Lower leg skin (tissue), 4 donors: ENCODE results near the gene STRN. TPM values are rescaled to one million over a fixed set of nuclear protein-coding genes. Genes with fewer than 3 reads are reported as not detected.

Experiments used
- DNase-seq, 2 donors: peaks; one replicate each; pipeline ENCODE4 v3.0.0-alpha.2; 2019; ENCODE audit warnings: low spot score in 2 of 2
- H3K4me3 ChIP-seq: fragments of 200-600 bp; sonication (generic); 2 replicates; pipeline ENCODE4 v1.5.1; 2017; ENCODE audit warnings: mild to moderate bottlenecking, low read depth; ENCODE audit not compliant: poor library complexity, severe bottlenecking
- POLR2A ChIP-seq, 2 donors: fragments of 450-650 bp; IDR thresholded peaks; one replicate each; pipeline ENCODE4 v1.6.1; 2016 to 2017; ENCODE audit warnings: antibody characterized with exemption in 2 of 2, mild to moderate bottlenecking in 1 of 2, moderate library complexity in 1 of 2
- WGBS, 2 donors: methylation state at CpG; one replicate each; pipeline ENCODE4 v1.1.5; 2018; 5-methylcytosine and 5-hydroxymethylcytosine counted together
- intact Hi-C: fragments of 100-400 bp; cut with DNase I; formaldehyde crosslinking; loops from one replicate; pipeline ENCODE4 v1.15.0; 2023; ENCODE audit warnings: low total_unique reads
- total RNA-seq, 4 donors: library from RNA; depleted of rRNA; stranded (reverse); fragments of >200 nt; gene quantifications; one replicate each; pipeline ENCODE4 v1.1.0, GENCODE V29; 2016
- TF ChIP-seq, protein P1 (sequence below), 3 donors: fragments of 450-650 bp; IDR thresholded peaks; one replicate each; pipeline ENCODE4 v1.5.1; 2016; ENCODE audit warnings: antibody characterized with exemption in 3 of 3, mild to moderate bottlenecking in 3 of 3, moderate library complexity in 2 of 3

The STRN gene
- total RNA-seq, 4 donors from 2014 or later: 34.4 to 41.9 (median 37.9) TPM

DNA sequence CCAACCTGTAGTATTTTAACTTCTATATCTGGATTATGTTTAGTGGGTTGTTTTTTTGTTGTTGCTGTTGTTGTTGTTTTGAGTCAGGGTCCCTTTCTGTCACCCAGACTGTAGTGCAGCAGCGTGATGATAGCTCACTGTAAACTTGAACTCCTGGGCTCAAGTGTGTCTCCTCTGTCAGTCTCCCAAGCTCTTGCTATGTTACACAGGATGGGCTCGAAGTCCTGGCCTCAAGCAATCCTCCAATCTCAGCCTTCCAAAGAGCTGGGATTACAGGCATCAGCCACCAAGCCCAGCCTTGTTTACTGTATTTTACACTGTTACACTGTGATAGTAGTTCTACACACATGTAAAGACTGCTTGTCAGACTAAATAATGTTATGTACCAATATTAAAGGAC, 9.7 kb upstream of the STRN start:
- DNase-seq: no peak
- TF ChIP-seq POLR2A (IDR thresholded peaks at IDR 0.05): no peak
- TF ChIP-seq, protein P1, sequence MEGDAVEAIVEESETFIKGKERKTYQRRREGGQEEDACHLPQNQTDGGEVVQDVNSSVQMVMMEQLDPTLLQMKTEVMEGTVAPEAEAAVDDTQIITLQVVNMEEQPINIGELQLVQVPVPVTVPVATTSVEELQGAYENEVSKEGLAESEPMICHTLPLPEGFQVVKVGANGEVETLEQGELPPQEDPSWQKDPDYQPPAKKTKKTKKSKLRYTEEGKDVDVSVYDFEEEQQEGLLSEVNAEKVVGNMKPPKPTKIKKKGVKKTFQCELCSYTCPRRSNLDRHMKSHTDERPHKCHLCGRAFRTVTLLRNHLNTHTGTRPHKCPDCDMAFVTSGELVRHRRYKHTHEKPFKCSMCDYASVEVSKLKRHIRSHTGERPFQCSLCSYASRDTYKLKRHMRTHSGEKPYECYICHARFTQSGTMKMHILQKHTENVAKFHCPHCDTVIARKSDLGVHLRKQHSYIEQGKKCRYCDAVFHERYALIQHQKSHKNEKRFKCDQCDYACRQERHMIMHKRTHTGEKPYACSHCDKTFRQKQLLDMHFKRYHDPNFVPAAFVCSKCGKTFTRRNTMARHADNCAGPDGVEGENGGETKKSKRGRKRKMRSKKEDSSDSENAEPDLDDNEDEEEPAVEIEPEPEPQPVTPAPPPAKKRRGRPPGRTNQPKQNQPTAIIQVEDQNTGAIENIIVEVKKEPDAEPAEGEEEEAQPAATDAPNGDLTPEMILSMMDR (IDR thresholded peaks at IDR 0.05): no peak
- H3K4me3 ChIP-seq: no peak overlapping the region
- intact Hi-C loops: no loop called here
- WGBS, 2 donors: 74 to 87% methylated on average over 2 of the region's 2 CpGs

GRCh38 chr2:36975306-36975705, 9.0 kb upstream of the STRN start:
- H3K4me3 ChIP-seq: no peak overlapping the region
- TF ChIP-seq, protein P1 (IDR thresholded peaks at IDR 0.05): no peak
- TF ChIP-seq POLR2A (IDR thresholded peaks at IDR 0.05): no peak
- no peak for DNase-seq
- 92 to 94% methylated on average over 8 of the region's 8 CpGs for WGBS, 2 donors
- intact Hi-C loops: no loop called here

DNA sequence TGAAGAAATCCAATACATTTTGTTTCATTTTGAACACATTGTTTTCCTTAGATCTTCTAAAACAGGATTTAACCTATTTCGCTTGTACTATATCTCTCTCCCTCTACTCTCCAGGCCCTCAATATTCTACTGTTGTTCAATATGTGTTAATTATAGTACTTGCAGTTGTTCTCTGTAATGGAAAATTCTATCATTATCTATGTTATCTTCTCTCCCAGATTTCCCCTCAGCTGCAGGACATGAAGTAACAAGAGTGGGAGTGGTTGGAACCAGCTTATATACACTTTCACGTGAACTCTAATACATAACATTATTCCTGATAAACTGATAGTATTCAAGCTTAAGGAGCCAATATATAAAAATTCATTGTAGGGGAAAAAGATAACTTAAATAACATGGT, 7.0 kb upstream of the STRN start:
- H3K4me3 ChIP-seq: no peak overlapping the region
- intact Hi-C loops: loop anchor here (5.0 kb wide), 1 partner anchor 1209 kb away; no protein-coding TSS in a partner anchor
- 61 to 66% methylated on average over 2 of the region's 2 CpGs for WGBS, 2 donors
- TF ChIP-seq, protein P1 (IDR thresholded peaks at IDR 0.05): no peak
- no peak for TF ChIP-seq POLR2A (IDR thresholded peaks at IDR 0.05)
- no peak for DNase-seq

DNA sequence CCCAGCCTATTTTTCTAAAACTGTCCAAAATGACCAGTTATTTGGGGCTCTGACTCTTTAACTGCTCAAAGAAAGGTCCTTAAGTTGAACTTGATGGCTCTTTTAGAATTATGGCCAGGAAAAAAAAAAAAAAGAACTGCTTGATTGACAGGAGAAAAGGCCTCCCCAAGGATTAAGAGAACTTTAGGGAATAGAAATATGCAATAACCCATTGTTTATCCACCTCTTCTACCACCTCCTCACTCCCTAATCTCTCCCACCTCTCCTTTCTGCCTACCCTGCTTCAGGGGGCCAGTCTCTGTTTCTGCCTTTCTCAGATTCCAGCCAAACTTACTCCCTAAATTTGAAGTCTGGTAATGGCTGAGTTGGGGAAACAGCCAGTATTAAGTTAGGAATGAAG, 5.7 kb upstream of the STRN start:
- no peak for DNase-seq
- no peak overlapping the region for H3K4me3 ChIP-seq
- intact Hi-C loops: loop anchor here (5.0 kb wide), 1 partner anchor 1210 kb away; no protein-coding TSS in a partner anchor
- TF ChIP-seq, protein P1 (IDR thresholded peaks at IDR 0.05): no peak
- TF ChIP-seq POLR2A (IDR thresholded peaks at IDR 0.05): no peak

DNA sequence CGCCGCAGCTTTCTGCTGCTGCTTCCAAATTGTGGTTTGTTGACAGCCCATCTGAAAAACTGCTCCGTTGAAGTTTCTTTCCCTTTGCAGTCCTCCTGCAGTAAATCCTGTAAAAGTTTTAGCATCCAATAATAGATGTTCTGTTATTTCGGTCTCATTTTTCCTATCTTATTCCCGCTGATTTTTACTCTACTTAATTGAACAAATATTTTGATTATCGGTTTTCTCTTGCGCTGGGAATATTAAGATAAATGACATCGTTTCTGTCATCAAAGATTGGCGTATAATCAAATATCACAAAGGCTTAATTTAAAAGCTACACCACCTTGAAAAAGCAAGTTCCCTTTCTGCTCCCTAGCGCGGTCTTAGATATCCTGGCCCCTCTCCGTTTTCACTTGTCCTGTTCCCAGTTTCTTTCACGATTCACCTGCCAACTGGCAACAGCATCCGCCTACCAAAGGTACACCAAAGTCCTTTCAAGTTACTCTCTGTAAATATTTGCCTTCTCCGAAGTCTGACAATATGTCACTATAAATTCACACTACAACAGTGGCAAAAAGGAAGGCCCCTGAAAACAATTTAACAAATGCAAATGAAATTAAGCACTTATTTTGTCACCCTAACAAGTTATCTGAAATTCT, 1.0 kb upstream of the STRN start:
- peak overlapping the region; percentile 55 for H3K4me3 ChIP-seq
- TF ChIP-seq, protein P1 (IDR thresholded peaks at IDR 0.05): no peak
- TF ChIP-seq POLR2A (IDR thresholded peaks at IDR 0.05): no peak
- DNase-seq: no peak
- WGBS, 2 donors: 20 to 24% methylated on average over 15 of the region's 15 CpGs
- intact Hi-C loops: no loop called here
